Purkinje cell (primary cell): ENCODE results near the gene CD101. TPM values are rescaled to one million over a fixed set of nuclear protein-coding genes. Genes with fewer than 3 reads are reported as not detected.

Experiments
- polyA plus RNA-seq: library from polyadenylated mRNA; unstranded; fragments of >200 nt; fragmentation: Nextera tagmentation; gene quantifications from 2 replicates; pipeline ENCODE4 v1.2.1, GENCODE V29; 2014

Gene CD101
- polyA plus RNA-seq: 4.0 and 4.9 TPM in 2 replicates

GRCh38 chr1:117001254-117001927 is at the start of gene CD101:
TSS of gene CD101 (plus strand) at chr1:117001760. CDS start at chr1:117001818, 58 bp downstream.

GRCh38 chr1:117059678-117060440 is 58.3 kb downstream of the CD101 start, which contains the start of gene TTF2:
TSS of gene TTF2 (plus strand) at chr1:117060326. CDS start at chr1:117060347, 21 bp downstream.

Other genes with a start within 250 kb of the CD101 start
- not detected in 2 replicates for gene CD2, start 247.3 kb upstream of the CD101 start, polyA plus RNA-seq
- 32.9 and 33.8 TPM in 2 replicates for gene PTGFRN, start 91.8 kb upstream of the CD101 start, polyA plus RNA-seq
- gene TTF2, start 58.6 kb downstream of the CD101 start, polyA plus RNA-seq: 12.1 and 19.1 TPM in 2 replicates
- gene TRIM45, start 120.0 kb downstream of the CD101 start, polyA plus RNA-seq: 4.1 and 4.9 TPM in 2 replicates
- not detected in 2 replicates for gene VTCN1, start 209.2 kb downstream of the CD101 start, polyA plus RNA-seq